ENCODE measurements around the gene RETREG3. TPM values are rescaled to one million over a fixed set of nuclear protein-coding genes. Genes with fewer than 3 reads are reported as not detected.

The RETREG3 gene
- total and polyA plus RNA-seq, 2 of the 13 experiments (the other 11 are each of a cell fraction or from before 2014, with no cell fraction given) = 47.0 to 55.8 TPM

DNA sequence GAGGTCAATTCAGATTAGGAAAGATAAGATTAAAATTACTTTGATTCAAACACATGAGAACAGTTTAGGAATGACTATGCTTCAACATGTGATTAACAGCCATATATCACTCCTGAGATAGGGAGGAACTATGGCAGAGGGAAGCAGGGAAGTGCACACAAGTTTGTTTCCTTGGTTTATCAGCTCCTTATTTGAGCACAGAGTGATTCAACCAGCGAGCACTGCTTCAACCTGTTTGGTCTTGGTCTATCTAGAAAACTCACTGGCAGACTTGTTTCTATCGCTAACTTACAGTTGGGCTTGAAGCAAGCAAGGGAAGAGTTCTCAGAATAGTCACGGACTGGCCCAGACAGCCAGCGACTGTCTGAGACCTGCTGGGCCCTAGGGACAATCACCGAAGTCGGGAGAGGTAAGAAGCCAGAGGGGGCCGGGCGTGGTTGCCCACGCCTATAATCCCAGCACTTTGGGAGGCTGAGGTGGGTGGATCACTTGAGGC lies 23.8 kb upstream of the RETREG3 start:
- no peak overlapping the region for H3K27ac ChIP-seq (ENCODE audit: extremely low read length, insufficient read depth, low read length)
- peak; percentile 42 for ATAC-seq

More for the DNA sequence above, 23.8 kb upstream of the RETREG3 start:
- Histone ChIP-seq H3K9ac (ENCODE audit: insufficient read depth, low read depth, low read length) (no peak overlapping the region), H3K36me3 (replicated peaks in 1 of 2; ENCODE audit: control insufficient read depth in 1 of 2, insufficient read depth in 2 of 2, low read length in 2 of 2) (no peaks in the 10 kb centered on the region), H3K4me3 (replicated peaks in 1 of 3; ENCODE audit: insufficient read depth in 1 of 3, low read depth in 2 of 3, low read length in 3 of 3) (no peak overlapping the region), H4K20me1 (ENCODE audit: insufficient read depth, low read length) (no peaks in the 10 kb centered on the region), H3K4me1 (ENCODE audit: insufficient read depth, low read length) (peaks cover under 1% of the 10 kb centered on the region; the same call in 1 of the 2 replicates), H3K79me2 (ENCODE audit: insufficient read depth, low read length) (no peaks in the 10 kb centered on the region), H3K27me3 (ENCODE audit: control insufficient read depth in 1 of 2, insufficient read depth in 2 of 2, low read length in 2 of 2) (peaks cover 2 to 4% of the 10 kb centered on the region in 2 experiments; a peak in 1 of 5 replicates), H2AFZ (ENCODE audit: low read length) (peak overlapping the region; percentile 23), H3K4me2 (ENCODE audit: low read depth, low read length) (no peak overlapping the region), H3K9me3 (ENCODE audit: low read length) (no peaks in the 10 kb centered on the region)
- no TSS peak for BruUV-seq (replicated peaks)
- intact Hi-C loops (cut with micrococcal nuclease; ENCODE audit: unreplicated experiment) = no loop called here
- no peak for FAIRE-seq
- no peak for DNase-seq (ENCODE audit: low spot score)
- in situ Hi-C loops (cut with HindIII; ENCODE audit: extremely low pct_ligation_motif_present, low pct_unique_long_range_greater_than_20kb) = no loop called here
- TF ChIP-seq, protein P1, sequence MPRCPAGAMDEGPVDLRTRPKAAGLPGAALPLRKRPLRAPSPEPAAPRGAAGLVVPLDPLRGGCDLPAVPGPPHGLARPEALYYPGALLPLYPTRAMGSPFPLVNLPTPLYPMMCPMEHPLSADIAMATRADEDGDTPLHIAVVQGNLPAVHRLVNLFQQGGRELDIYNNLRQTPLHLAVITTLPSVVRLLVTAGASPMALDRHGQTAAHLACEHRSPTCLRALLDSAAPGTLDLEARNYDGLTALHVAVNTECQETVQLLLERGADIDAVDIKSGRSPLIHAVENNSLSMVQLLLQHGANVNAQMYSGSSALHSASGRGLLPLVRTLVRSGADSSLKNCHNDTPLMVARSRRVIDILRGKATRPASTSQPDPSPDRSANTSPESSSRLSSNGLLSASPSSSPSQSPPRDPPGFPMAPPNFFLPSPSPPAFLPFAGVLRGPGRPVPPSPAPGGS (CRISPR knock-in tag; IDR thresholded peaks at IDR 0.05) = no peak
- no peak for TF ChIP-seq SMYD3 (CRISPR knock-in tag; IDR thresholded peaks at IDR 0.05)
- TF ChIP-seq LCORL (IDR thresholded peaks at IDR 0.05) = no peak
- TF ChIP-seq LCORL (CRISPR knock-in tag; IDR thresholded peaks at IDR 0.05) = no peak
- TF ChIP-seq, protein P2, sequence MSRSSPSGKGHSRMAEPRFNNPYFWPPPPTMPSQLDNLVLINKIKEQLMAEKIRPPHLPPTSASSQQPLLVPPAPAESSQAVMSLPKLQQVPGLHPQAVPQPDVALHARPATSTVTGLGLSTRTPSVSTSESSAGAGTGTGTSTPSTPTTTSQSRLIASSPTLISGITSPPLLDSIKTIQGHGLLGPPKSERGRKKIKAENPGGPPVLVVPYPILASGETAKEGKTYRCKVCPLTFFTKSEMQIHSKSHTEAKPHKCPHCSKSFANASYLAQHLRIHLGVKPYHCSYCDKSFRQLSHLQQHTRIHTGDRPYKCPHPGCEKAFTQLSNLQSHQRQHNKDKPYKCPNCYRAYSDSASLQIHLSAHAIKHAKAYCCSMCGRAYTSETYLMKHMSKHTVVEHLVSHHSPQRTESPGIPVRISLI (CRISPR knock-in tag; IDR thresholded peaks at IDR 0.05; ENCODE audit: borderline replicate concordance) = no peak
- TF ChIP-seq, protein P3, sequence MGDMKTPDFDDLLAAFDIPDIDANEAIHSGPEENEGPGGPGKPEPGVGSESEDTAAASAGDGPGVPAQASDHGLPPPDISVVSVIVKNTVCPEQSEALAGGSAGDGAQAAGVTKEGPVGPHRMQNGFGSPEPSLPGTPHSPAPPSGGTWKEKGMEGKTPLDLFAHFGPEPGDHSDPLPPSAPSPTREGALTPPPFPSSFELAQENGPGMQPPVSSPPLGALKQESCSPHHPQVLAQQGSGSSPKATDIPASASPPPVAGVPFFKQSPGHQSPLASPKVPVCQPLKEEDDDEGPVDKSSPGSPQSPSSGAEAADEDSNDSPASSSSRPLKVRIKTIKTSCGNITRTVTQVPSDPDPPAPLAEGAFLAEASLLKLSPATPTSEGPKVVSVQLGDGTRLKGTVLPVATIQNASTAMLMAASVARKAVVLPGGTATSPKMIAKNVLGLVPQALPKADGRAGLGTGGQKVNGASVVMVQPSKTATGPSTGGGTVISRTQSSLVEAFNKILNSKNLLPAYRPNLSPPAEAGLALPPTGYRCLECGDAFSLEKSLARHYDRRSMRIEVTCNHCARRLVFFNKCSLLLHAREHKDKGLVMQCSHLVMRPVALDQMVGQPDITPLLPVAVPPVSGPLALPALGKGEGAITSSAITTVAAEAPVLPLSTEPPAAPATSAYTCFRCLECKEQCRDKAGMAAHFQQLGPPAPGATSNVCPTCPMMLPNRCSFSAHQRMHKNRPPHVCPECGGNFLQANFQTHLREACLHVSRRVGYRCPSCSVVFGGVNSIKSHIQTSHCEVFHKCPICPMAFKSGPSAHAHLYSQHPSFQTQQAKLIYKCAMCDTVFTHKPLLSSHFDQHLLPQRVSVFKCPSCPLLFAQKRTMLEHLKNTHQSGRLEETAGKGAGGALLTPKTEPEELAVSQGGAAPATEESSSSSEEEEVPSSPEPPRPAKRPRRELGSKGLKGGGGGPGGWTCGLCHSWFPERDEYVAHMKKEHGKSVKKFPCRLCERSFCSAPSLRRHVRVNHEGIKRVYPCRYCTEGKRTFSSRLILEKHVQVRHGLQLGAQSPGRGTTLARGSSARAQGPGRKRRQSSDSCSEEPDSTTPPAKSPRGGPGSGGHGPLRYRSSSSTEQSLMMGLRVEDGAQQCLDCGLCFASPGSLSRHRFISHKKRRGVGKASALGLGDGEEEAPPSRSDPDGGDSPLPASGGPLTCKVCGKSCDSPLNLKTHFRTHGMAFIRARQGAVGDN (CRISPR knock-in tag; IDR thresholded peaks at IDR 0.05) = no peak
- CTCF ChIA-PET (ENCODE audit: low intra/inter-chr PET ratio, low total read pairs) = no interaction called here
- POLR2A ChIA-PET = interaction anchor here (1.1 to 1.7 kb wide), 2 partner anchors 14 to 23 kb away, joined by 3 to 8 read pairs; partner anchors contain the start of genes RETREG3 and TUBG1
- 60% methylated on average over 9 of the region's 9 CpGs for WGBS (ENCODE audit: low lambda C conversion rate)

All from HepG2 (cell line).